SK-N-SH treated with all-trans-retinoic acid at 6 μM for 48 hours (cell line): ENCODE measurements around the gene MRRF.

ENCODE experiments used
- ATAC-seq: fragments of 200-7000 bp; cut with Tn5 transposase; 3 replicates; pipeline ENCODE4 v1.9.1; 2020; ENCODE audit warnings: mild to moderate bottlenecking, moderate library complexity
- ARNTL ChIP-seq: fragments of 450-650 bp; formaldehyde crosslinking; IDR thresholded peaks from 2 replicates; pipeline ENCODE4 v1.5.0; 2020; ENCODE audit warnings: low read depth, mild to moderate bottlenecking, moderate library complexity, borderline replicate concordance
- BACH2 ChIP-seq: fragments of 250-450 bp; sonication (Bioruptor Pico); IDR thresholded peaks from 2 replicates; pipeline ENCODE4 v1.9.0; 2021; ENCODE audit warnings: mild to moderate bottlenecking, borderline replicate concordance
- CSDC2 ChIP-seq: fragments of 250-450 bp; sonication (Bioruptor Pico); IDR thresholded peaks from 2 replicates; pipeline ENCODE4 v1.5.0; 2020; ENCODE audit warnings: mild to moderate bottlenecking, moderate library complexity
- CSRNP3 ChIP-seq: fragments of 250-450 bp; sonication (Bioruptor Pico); IDR thresholded peaks from 2 replicates; pipeline ENCODE4 v1.5.1; 2021; ENCODE audit warnings: mild to moderate bottlenecking, moderate library complexity
- ESRRG ChIP-seq: fragments of 250-450 bp; sonication (Bioruptor Pico); IDR thresholded peaks from 2 replicates; pipeline ENCODE4 v1.6.1; 2021; ENCODE audit warnings: mild to moderate bottlenecking
- GLIS3 ChIP-seq: fragments of 250-450 bp; sonication (Bioruptor Pico); IDR thresholded peaks from 2 replicates; pipeline ENCODE4 v1.5.0; 2020; ENCODE audit warnings: mild to moderate bottlenecking, moderate library complexity
- ISL1 ChIP-seq: fragments of 250-450 bp; sonication (Bioruptor Pico); IDR thresholded peaks from 2 replicates; pipeline ENCODE4 v2.1.2; 2022; ENCODE audit warnings: mild to moderate bottlenecking, moderate library complexity
- OSR1 ChIP-seq: fragments of 250-450 bp; sonication (Bioruptor Pico); IDR thresholded peaks from 2 replicates; pipeline ENCODE4 v1.8.0; 2022; ENCODE audit warnings: moderate library complexity, mild to moderate bottlenecking, inconsistent platforms
- PATZ1 ChIP-seq: fragments of 250-450 bp; sonication (Bioruptor Pico); IDR thresholded peaks from 2 replicates; pipeline ENCODE4 v1.8.0; 2020; ENCODE audit warnings: mild to moderate bottlenecking, moderate library complexity, borderline replicate concordance
- POU6F1 ChIP-seq: fragments of 250-450 bp; sonication (Bioruptor Pico); IDR thresholded peaks from 2 replicates; pipeline ENCODE4 v1.8.0; 2021; ENCODE audit warnings: low read depth, mild to moderate bottlenecking, moderate library complexity, borderline replicate concordance
- PPARA ChIP-seq: fragments of 250-450 bp; sonication (Bioruptor Pico); IDR thresholded peaks from 2 replicates; pipeline ENCODE4 v1.5.0; 2020; ENCODE audit warnings: mild to moderate bottlenecking, borderline replicate concordance
- SNAI2 ChIP-seq: fragments of 250-450 bp; sonication (Bioruptor Pico); IDR thresholded peaks from 2 replicates; pipeline ENCODE4 v1.5.0; 2020; ENCODE audit warnings: mild to moderate bottlenecking, moderate library complexity
- TCF4 ChIP-seq: fragments of 250-450 bp; sonication (Bioruptor Pico); IDR thresholded peaks from 2 replicates; pipeline ENCODE4 v1.8.0; 2021; ENCODE audit warnings: mild to moderate bottlenecking, moderate library complexity, borderline replicate concordance
- TOX ChIP-seq: fragments of 250-450 bp; sonication (Bioruptor Pico); IDR thresholded peaks from 2 replicates; pipeline ENCODE4 v1.8.0; 2021; ENCODE audit warnings: mild to moderate bottlenecking, moderate library complexity, borderline replicate concordance
- ZC3H10 ChIP-seq: fragments of 250-450 bp; sonication (Bioruptor Pico); IDR thresholded peaks from 2 replicates; pipeline ENCODE4 v1.5.1; 2021; ENCODE audit warnings: mild to moderate bottlenecking, moderate library complexity
- ZFP3 ChIP-seq: fragments of 250-450 bp; sonication (Bioruptor Pico); IDR thresholded peaks from 2 replicates; pipeline ENCODE4 v1.5.0; 2020; ENCODE audit warnings: mild to moderate bottlenecking, moderate library complexity
- ZFP30 ChIP-seq: fragments of 450-650 bp; formaldehyde crosslinking; IDR thresholded peaks from 2 replicates; pipeline ENCODE4 v1.5.0; 2022; ENCODE audit warnings: mild to moderate bottlenecking, moderate library complexity
- ZNF565 ChIP-seq: fragments of 450-650 bp; formaldehyde crosslinking; conservative IDR thresholded peaks from 2 replicates; pipeline ENCODE4 v1.5.0; 2020; ENCODE audit warnings: low read depth, mild to moderate bottlenecking, moderate library complexity
- ZNF70 ChIP-seq: fragments of 450-650 bp; formaldehyde crosslinking; IDR thresholded peaks from 2 replicates; pipeline ENCODE4 v1.5.0; 2020; ENCODE audit warnings: mild to moderate bottlenecking, moderate library complexity
- ZNF8 ChIP-seq: fragments of 450-650 bp; formaldehyde crosslinking; IDR thresholded peaks from 2 replicates; pipeline ENCODE4 v1.5.0; 2020; ENCODE audit warnings: mild to moderate bottlenecking, moderate library complexity
- TF ChIP-seq, protein P1 (sequence below): fragments of 250-450 bp; sonication (Bioruptor Pico); IDR thresholded peaks from 2 replicates; pipeline ENCODE4 v1.5.1; 2020; ENCODE audit warnings: low read depth, mild to moderate bottlenecking, moderate library complexity

MRRF gene

GRCh38 chr9:122254761-122255160, 9.9 kb upstream of the MRRF start:
- TF ChIP-seq ZNF8 (CRISPR knock-in tag) (no peak), ARNTL (CRISPR knock-in tag) (no peak), GLIS3 (CRISPR knock-in tag) (no peak), TCF4 (no peak), CSDC2 (CRISPR knock-in tag) (no peak), PATZ1 (CRISPR knock-in tag) (no peak), TOX (CRISPR knock-in tag) (no peak), ISL1 (CRISPR knock-in tag) (no peak), ZFP30 (CRISPR knock-in tag) (no peak), BACH2 (CRISPR knock-in tag) (no peak), ZFP3 (no peak), ESRRG (CRISPR knock-in tag) (no peak), POU6F1 (CRISPR knock-in tag) (no peak), PPARA (CRISPR knock-in tag) (no peak), ZNF565 (CRISPR knock-in tag) (no peak)
- TF ChIP-seq, protein P1, sequence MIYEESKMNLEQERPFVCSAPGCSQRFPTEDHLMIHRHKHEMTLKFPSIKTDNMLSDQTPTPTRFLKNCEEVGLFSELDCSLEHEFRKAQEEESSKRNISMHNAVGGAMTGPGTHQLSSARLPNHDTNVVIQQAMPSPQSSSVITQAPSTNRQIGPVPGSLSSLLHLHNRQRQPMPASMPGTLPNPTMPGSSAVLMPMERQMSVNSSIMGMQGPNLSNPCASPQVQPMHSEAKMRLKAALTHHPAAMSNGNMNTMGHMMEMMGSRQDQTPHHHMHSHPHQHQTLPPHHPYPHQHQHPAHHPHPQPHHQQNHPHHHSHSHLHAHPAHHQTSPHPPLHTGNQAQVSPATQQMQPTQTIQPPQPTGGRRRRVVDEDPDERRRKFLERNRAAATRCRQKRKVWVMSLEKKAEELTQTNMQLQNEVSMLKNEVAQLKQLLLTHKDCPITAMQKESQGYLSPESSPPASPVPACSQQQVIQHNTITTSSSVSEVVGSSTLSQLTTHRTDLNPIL (CRISPR knock-in tag) = no peak
- TF ChIP-seq, all 23 proteins: peak for 0
- ATAC-seq = no peak

- TF ChIP-seq CSDC2 (CRISPR knock-in tag) (no peak), ZNF8 (CRISPR knock-in tag) (no peak), ZC3H10 (CRISPR knock-in tag) (no peak), ARNTL (CRISPR knock-in tag) (no peak), TOX (CRISPR knock-in tag) (no peak), ZFP30 (CRISPR knock-in tag) (no peak), SNAI2 (CRISPR knock-in tag) (no peak), TCF4 (no peak), CSRNP3 (CRISPR knock-in tag) (no peak), ZNF70 (CRISPR knock-in tag) (no peak)
- TF ChIP-seq, all 23 proteins: peak for 0
- no peak for ATAC-seq
These were observed 8.5 kb upstream of the MRRF start for GRCh38 chr9:122256206-122256605.

DNA sequence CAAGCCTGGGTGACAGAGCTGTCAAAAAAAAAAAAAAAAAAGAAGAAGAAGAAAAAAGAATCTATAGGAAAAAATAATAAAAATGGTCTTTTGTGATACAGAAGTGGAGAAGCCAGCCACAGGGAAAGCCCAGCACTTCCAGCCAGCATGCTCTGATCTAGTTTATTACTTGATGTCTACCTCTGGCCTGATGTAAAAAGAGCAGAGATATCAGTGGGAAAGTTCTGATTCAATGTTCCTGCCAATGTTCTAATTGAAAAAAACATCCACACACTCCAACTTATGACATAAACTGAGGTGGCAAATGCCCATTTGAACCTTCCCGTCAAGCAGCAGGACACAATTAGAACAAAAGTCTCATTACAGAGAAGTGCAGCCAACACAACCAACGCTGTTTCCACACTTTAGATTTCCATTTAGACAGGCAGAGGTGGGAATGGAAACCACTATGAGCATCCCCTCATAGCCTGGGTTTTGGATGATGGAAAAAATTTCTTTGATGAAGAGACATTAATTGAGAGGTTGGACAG, 5.7 kb upstream of the MRRF start:
- no peak for ATAC-seq

More for the DNA sequence above, 5.7 kb upstream of the MRRF start:
- TF ChIP-seq, protein P1 (CRISPR knock-in tag) = no peak
- TF ChIP-seq ARNTL (CRISPR knock-in tag) (no peak), ZNF8 (CRISPR knock-in tag) (no peak), ZFP30 (CRISPR knock-in tag) (no peak), TCF4 (no peak), BACH2 (CRISPR knock-in tag) (no peak), POU6F1 (CRISPR knock-in tag) (no peak), CSRNP3 (CRISPR knock-in tag) (no peak), ZFP3 (no peak), ZNF70 (CRISPR knock-in tag) (no peak), PATZ1 (CRISPR knock-in tag) (no peak), OSR1 (CRISPR knock-in tag) (no peak)
